GM12801 (cell line): ENCODE results near the gene EXOSC3.

Experiments used
- CTCF ChIP-seq: IDR thresholded peaks from one replicate; pipeline ENCODE4 v1.5.1; 2011; ENCODE audit warnings: control low read depth; ENCODE audit not compliant: insufficient read length; ENCODE audit errors: extremely low read depth

EXOSC3 gene

GRCh38 chr9:37749129-37749528 is 35.7 kb downstream of the EXOSC3 start:
- TF ChIP-seq CTCF, result no peak

DNA sequence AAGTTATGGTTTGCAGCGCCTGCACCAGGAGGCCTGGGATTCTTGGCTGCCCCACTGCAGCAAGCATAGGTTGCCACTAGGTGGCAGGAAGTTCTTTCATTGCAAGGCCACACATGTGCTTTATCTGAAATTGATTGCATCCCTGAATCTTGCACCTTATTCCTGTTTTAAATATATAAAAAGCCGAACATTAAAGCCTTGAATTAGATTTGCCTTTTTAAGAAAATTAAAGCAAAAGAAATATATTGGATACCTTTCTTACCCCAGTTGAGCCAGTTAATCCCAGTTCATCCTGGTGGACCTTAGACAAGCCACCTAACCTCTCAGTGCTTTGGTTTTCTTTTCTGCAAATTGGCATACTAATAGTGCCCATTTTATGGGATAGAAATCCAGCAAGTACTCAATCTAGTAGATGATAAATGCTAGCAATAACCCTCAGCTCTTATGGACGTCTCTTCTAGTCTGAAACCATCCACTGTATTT is 37.6 kb downstream of the EXOSC3 start:
- TF ChIP-seq CTCF, result peak; percentile 38

- TF ChIP-seq CTCF, result no peak
These were observed 38.2 kb downstream of the EXOSC3 start for GRCh38 chr9:37746448-37747270.

- no peak for TF ChIP-seq CTCF
These were observed 38.9 kb downstream of the EXOSC3 start for GRCh38 chr9:37745970-37746369.

GRCh38 chr9:37740631-37741328 is 44.1 kb downstream of the EXOSC3 start:
- no peak for TF ChIP-seq CTCF

DNA sequence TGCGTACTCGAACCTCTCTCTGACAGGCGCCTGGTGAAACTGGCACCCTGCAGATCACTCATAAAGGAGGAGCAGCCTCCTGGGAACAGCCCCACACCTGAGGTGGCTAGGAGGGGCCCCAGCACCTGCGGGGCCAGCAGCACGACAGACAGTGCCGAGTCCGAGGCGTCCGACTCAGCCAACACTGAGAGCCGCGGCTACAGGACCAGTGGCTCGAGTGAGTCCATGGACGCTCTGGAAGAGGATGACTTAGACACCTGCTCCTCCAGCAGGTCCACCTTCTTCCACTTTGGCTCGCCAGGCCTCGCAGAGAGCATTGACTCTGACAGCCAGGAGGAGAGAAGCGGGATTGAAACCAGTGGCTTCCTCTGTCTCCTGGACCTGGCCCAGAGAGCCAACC is 44.7 kb downstream of the EXOSC3 start:
- no peak for TF ChIP-seq CTCF

- TF ChIP-seq CTCF, result no peak
These were observed 45.6 kb downstream of the EXOSC3 start for GRCh38 chr9:37739222-37739621.
